DOHH2 (cell line): ENCODE data around the gene GALE.
A peak's percentile ranks its signal among the peaks of the same experiment; 100 is the strongest.
"Not testable (repeated sequence)": the region's sequence is repeated elsewhere in the genome, so short reads cannot be mapped to it uniquely, and the experiment has no call there.

Experiments used
- H3F3A ChIP-seq: fragments of 200-600 bp; sonication (generic), shearing (Covaris generic); 2 replicates; pipeline ENCODE4 v1.6.0; 2016; ENCODE audit warnings: antibody characterized with exemption, mild to moderate bottlenecking; ENCODE audit not compliant: control insufficient read depth, insufficient read depth
- H3K27ac ChIP-seq: fragments of 200-600 bp; sonication (generic); 2 replicates; pipeline ENCODE4 v1.5.1; 2014; ENCODE audit warnings: low read depth, mild to moderate bottlenecking, low read length, moderate library complexity
- H3K27me3 ChIP-seq: fragments of 200-600 bp; sonication (generic); 2 replicates; pipeline ENCODE4 v1.6.1; 2014; ENCODE audit warnings: mild to moderate bottlenecking, low read length, mixed read lengths; ENCODE audit not compliant: control insufficient read depth
- H3K36me3 ChIP-seq: fragments of 200-600 bp; sonication (generic); 2 replicates; pipeline ENCODE4 v1.6.1; 2014; ENCODE audit warnings: mild to moderate bottlenecking, low read length, moderate library complexity, mixed read lengths; ENCODE audit not compliant: control insufficient read depth
- H3K4me1 ChIP-seq: fragments of 200-600 bp; sonication (generic); 2 replicates; pipeline ENCODE4 v1.6.1; 2014; ENCODE audit warnings: mild to moderate bottlenecking, low read length, mixed read lengths; ENCODE audit not compliant: control insufficient read depth
- H3K4me2 ChIP-seq: fragments of 200-600 bp; sonication (generic); 2 replicates; pipeline ENCODE4 v1.6.0; 2014; ENCODE audit warnings: mild to moderate bottlenecking, low read length, moderate library complexity
- H3K4me3 ChIP-seq: fragments of 200-600 bp; sonication (generic); 2 replicates; pipeline ENCODE4 v1.5.1; 2014; ENCODE audit warnings: mild to moderate bottlenecking, low read length, mixed read lengths
- H3K79me2 ChIP-seq: fragments of 200-600 bp; sonication (generic); 2 replicates; pipeline ENCODE4 v1.6.1; 2014; ENCODE audit warnings: mild to moderate bottlenecking, low read length, mixed read lengths; ENCODE audit not compliant: control insufficient read depth
- H3K9me2 ChIP-seq: fragments of 200-600 bp; sonication (generic); replicated peaks from 2 replicates; pipeline ENCODE4 v1.6.1; 2014; ENCODE audit warnings: mild to moderate bottlenecking, low read length, mixed read lengths; ENCODE audit not compliant: control insufficient read depth
- H3K9me3 ChIP-seq: fragments of 200-600 bp; sonication (generic); 2 replicates; pipeline ENCODE4 v1.6.1; 2014; ENCODE audit warnings: antibody characterized with exemption, low read length, mixed read lengths; ENCODE audit not compliant: control insufficient read depth, insufficient read depth
- H4K20me1 ChIP-seq: fragments of 200-600 bp; sonication (generic); 2 replicates; pipeline ENCODE4 v1.6.0; 2014; ENCODE audit warnings: low read depth, mild to moderate bottlenecking, antibody characterized with exemption, low read length, moderate library complexity; ENCODE audit not compliant: control insufficient read depth, insufficient read depth
- CTCF ChIP-seq: fragments of 200-600 bp; sonication (generic); IDR thresholded peaks from one replicate; pipeline ENCODE4 v1.5.1; 2014; ENCODE audit warnings: antibody characterized with exemption, mild to moderate bottlenecking, low read depth, low read length; ENCODE audit not compliant: poor library complexity, severe bottlenecking
- EZH2phosphoT487 ChIP-seq: fragments of 200-600 bp; sonication (generic); IDR thresholded peaks from 2 replicates; pipeline ENCODE4 v1.6.1; 2017; ENCODE audit warnings: borderline replicate concordance, mild to moderate bottlenecking, antibody characterized with exemption, low read length, moderate library complexity, mixed read lengths

Gene GALE

GRCh38 chr1:23800400-23801337 lies at the start of gene GALE:
GALE (minus strand) TSS chr1:23800754; CDS start chr1:23799007, 1,747 bp downstream.
- Histone ChIP-seq H3K9me2 (no peaks in the 10 kb centered on the region), H3K27ac (peak within 1 kb of the TSS; percentile 35), H3K36me3 (peaks cover 23% of the 10 kb centered on the region), H3K4me3 (peak within 1 kb of the TSS; percentile 94), H3K27me3 (no peaks in the 10 kb centered on the region), H3F3A (no peaks in the 10 kb centered on the region), H3K4me2 (peak within 1 kb of the TSS; percentile 98), H3K79me2 (peaks cover 9% of the 10 kb centered on the region), H4K20me1 (no peaks in the 10 kb centered on the region), H3K9me3 (no peaks in the 10 kb centered on the region), H3K4me1 (peaks cover 17% of the 10 kb centered on the region)
- TF ChIP-seq EZH2phosphoT487 (no peak), CTCF (no peak)

GRCh38 chr1:23848673-23849616 lies 48.4 kb upstream of the GALE start:
- Histone ChIP-seq H4K20me1 (no peaks in the 10 kb centered on the region), H3K27ac (no peak overlapping the region), H3F3A (0 out of 2 replicates have a peak, but pooled peaks cover 3% of the 10 kb centered on the region), H3K27me3 (no peaks in the 10 kb centered on the region), H3K36me3 (peaks cover 27% of the 10 kb centered on the region), H3K4me1 (no peaks in the 10 kb centered on the region), H3K9me2 (no peaks in the 10 kb centered on the region), H3K4me2 (no peak overlapping the region), H3K9me3 (no peaks in the 10 kb centered on the region), H3K4me3 (no peak overlapping the region), H3K79me2 (no peaks in the 10 kb centered on the region)
- TF ChIP-seq EZH2phosphoT487 (no peak), CTCF (no peak)

- H4K20me1 ChIP-seq, H3K27me3 ChIP-seq, H3K79me2 ChIP-seq, H3F3A ChIP-seq, H3K4me1 ChIP-seq, H3K27ac ChIP-seq, H3K4me2 ChIP-seq, H3K9me2 ChIP-seq, H3K4me3 ChIP-seq, H3K9me3 ChIP-seq: not testable (repeated sequence)
- peaks cover 27% of the 10 kb centered on the region for H3K36me3 ChIP-seq
Measured at GRCh38 chr1:23847482-23848095, 47.0 kb upstream of the GALE start.
